HCT116 (cell line): ENCODE data around the gene MSH2. TPM values are rescaled to one million over a fixed set of nuclear protein-coding genes. Genes with fewer than 3 reads are reported as not detected.

Experiments
- ATAC-seq: fragments of 200-7000 bp; cut with Tn5 transposase; 2 replicates; pipeline ENCODE4 v1.9.1; 2020; ENCODE audit warnings: mild to moderate bottlenecking, moderate library complexity
- BruUV-seq: library from RNA; stranded (reverse); fragments of 400-500 nt; replicated peaks from 2 replicates; lab custom pipeline; 2021; lab: Mats Ljungman, UMichigan
- CTCF ChIA-PET: fragments of 300-600 bp; sonication (Branson Sonifier 250); formaldehyde crosslinking; loops from one replicate; lab custom pipeline; 2021; ENCODE audit warnings: antibody characterized with exemption; lab: Charles Lee
- POLR2A ChIA-PET: fragments of 300-600, 350-600 bp; sonication (Branson Sonifier 250); formaldehyde crosslinking; loops from one replicate; lab custom pipeline; 2021; ENCODE audit warnings: antibody characterized with exemption; lab: Charles Lee
- RAD21 ChIA-PET, 2 experiments: fragments of 300-600 bp; sonication (Branson Sonifier 250); formaldehyde crosslinking; loops; one replicate each; lab custom pipeline; 2023; ENCODE audit warnings: low total read pairs in 2 of 2; ENCODE audit not compliant: uncharacterized antibody in 2 of 2, unreplicated experiment in 2 of 2, low non-redundant PET in 1 of 2; lab: Charles Lee
- DNase-seq: peaks from one replicate; pipeline ENCODE4 v3.0.0-alpha.2; 2010; ENCODE audit warnings: low read depth, low spot score
- H2AFZ ChIP-seq: fragments of 200-600 bp; shearing (Covaris generic), sonication (generic); 2 replicates; pipeline ENCODE4 v1.6.1; 2017; ENCODE audit warnings: low read depth, mixed run types, mixed read lengths, antibody characterized with exemption, low read length; ENCODE audit not compliant: poor library complexity, severe bottlenecking
- H3K27ac ChIP-seq: 2 replicates; pipeline ENCODE4 v1.5.1; 2012; ENCODE audit warnings: low read depth, low read length
- H3K27me3 ChIP-seq: fragments of 200-600 bp; sonication (generic); 2 replicates; pipeline ENCODE4 v1.6.1; 2016; ENCODE audit warnings: mixed run types, low read length, mixed read lengths; ENCODE audit not compliant: insufficient read depth
- H3K36me3 ChIP-seq, 2 experiments: fragments of 200-500 bp in 1 of 2; fragments of 200-600 bp in 1 of 2; sonication (Bioruptor generic) in 1 of 2; sonication (generic) in 1 of 2; 2 replicates each; pipeline versions ENCODE4 v1.5.1 to v1.6.1; 2014 to 2016; ENCODE audit warnings: low read length in 2 of 2, inconsistent platforms in 1 of 2, mixed read lengths in 1 of 2, mixed run types in 1 of 2; ENCODE audit not compliant: insufficient read depth in 2 of 2, control insufficient read depth in 1 of 2
- H3K4me1 ChIP-seq, 2 experiments: fragments of 200-600 bp in 1 of 2; sonication (generic) in 1 of 2; 2 replicates each; pipeline versions ENCODE4 v1.5.1 to v1.6.1; 2012 to 2017; ENCODE audit warnings: low read length in 2 of 2, inconsistent platforms in 1 of 2, mild to moderate bottlenecking in 1 of 2, mixed read lengths in 1 of 2, mixed run types in 1 of 2, moderate library complexity in 1 of 2; ENCODE audit not compliant: insufficient read depth in 2 of 2, control insufficient read depth in 1 of 2
- H3K4me2 ChIP-seq: fragments of 200-600 bp; sonication (generic); 2 replicates; pipeline ENCODE4 v1.6.1; 2017; ENCODE audit warnings: mixed run types, low read length, mixed read lengths
- H3K4me3 ChIP-seq, 2 experiments: fragments of 200-600 bp in 1 of 2; sonication (generic) in 1 of 2; replicated peaks in 1 of 2; 2 replicates each; pipeline ENCODE4 v1.5.1; 2011 to 2016; ENCODE audit warnings: low read length in 2 of 2, control low read depth in 1 of 2, low read depth in 1 of 2, mild to moderate bottlenecking in 1 of 2, mixed read lengths in 1 of 2, mixed run types in 1 of 2
- H3K79me2 ChIP-seq: fragments of 200-600 bp; sonication (generic); 2 replicates; pipeline ENCODE4 v1.6.1; 2017; ENCODE audit warnings: mild to moderate bottlenecking, mixed run types, low read length, moderate library complexity, mixed read lengths; ENCODE audit not compliant: insufficient read depth
- H3K9ac ChIP-seq: fragments of 200-600 bp; sonication (generic); 2 replicates; pipeline ENCODE4 v1.6.1; 2016; ENCODE audit warnings: low read length, mixed read lengths
- H3K9me2 ChIP-seq: fragments of 200-600 bp; sonication (generic), shearing (Covaris generic); 2 replicates; pipeline ENCODE4 v1.6.1; 2017; ENCODE audit warnings: mixed run types, mild to moderate bottlenecking, moderate library complexity; ENCODE audit not compliant: insufficient read depth
- H3K9me3 ChIP-seq, 2 experiments: fragments of 200-500 bp in 1 of 2; fragments of 200-600 bp in 1 of 2; sonication (Bioruptor generic) in 1 of 2; sonication (generic) in 1 of 2; 2 replicates each; pipeline ENCODE4 v1.6.1; 2014 to 2017; ENCODE audit warnings: low read length in 2 of 2, mixed read lengths in 2 of 2, inconsistent platforms in 1 of 2, low read depth in 1 of 2, mild to moderate bottlenecking in 1 of 2, mixed run types in 1 of 2, moderate library complexity in 1 of 2; ENCODE audit not compliant: control insufficient read depth in 1 of 2, insufficient read depth in 1 of 2
- H4K20me1 ChIP-seq: fragments of 200-600 bp; sonication (generic), shearing (Covaris generic); 2 replicates; pipeline ENCODE4 v1.6.1; 2017; ENCODE audit warnings: mixed run types, mild to moderate bottlenecking, moderate library complexity; ENCODE audit not compliant: insufficient read depth
- ELF1 ChIP-seq: IDR thresholded peaks from 2 replicates; pipeline ENCODE4 v1.6.1; 2012; ENCODE audit warnings: low read depth, borderline replicate concordance
- POLR2A ChIP-seq: IDR thresholded peaks from 2 replicates; pipeline ENCODE4 v1.7.0; 2011; ENCODE audit warnings: borderline replicate concordance; ENCODE audit not compliant: insufficient read depth, insufficient read length; ENCODE audit errors: extremely low read depth
- POLR2AphosphoS5 ChIP-seq: IDR thresholded peaks from 2 replicates; pipeline ENCODE4 v1.6.1; 2011; ENCODE audit warnings: mild to moderate bottlenecking, low read depth, low read length, moderate library complexity
- intact Hi-C: fragments of 100-400 bp; cut with micrococcal nuclease; formaldehyde crosslinking; loops from 2 replicates; pipeline ENCODE4 v1.10.0; 2022
- total RNA-seq: library from RNA; stranded (reverse); gene quantifications from one replicate; pipeline ENCODE4 v1.2.1, GENCODE V29; 2021; ENCODE audit not compliant: unreplicated experiment

The MSH2 gene
- total RNA-seq, 1 experiment from 2014 or later, result 54.9 TPM

GRCh38 chr2:47528874-47529273 lies 125.9 kb downstream of the MSH2 start:
- H3K4me3 ChIP-seq, result no peak overlapping the region
- H3K9me3 ChIP-seq, result no peaks in the 10 kb centered on the region
- H3K9ac ChIP-seq, result no peak overlapping the region
- no peak overlapping the region for H2AFZ ChIP-seq
- no peak for ATAC-seq
- no peaks in the 10 kb centered on the region for H3K27me3 ChIP-seq
- no peak overlapping the region for H3K27ac ChIP-seq
- intact Hi-C loops, result no loop called here
- no peak overlapping the region for H3K4me2 ChIP-seq
- ChIA-PET POLR2A (no interaction called here), CTCF (no interaction called here), RAD21 (no interaction called here)
- TF ChIP-seq ELF1, result no peak
- TF ChIP-seq POLR2A, result no peak
- no peaks in the 10 kb centered on the region for H4K20me1 ChIP-seq
- no peaks in the 10 kb centered on the region for H3K9me2 ChIP-seq
- H3K36me3 ChIP-seq, result no peaks in the 10 kb centered on the region
- no peak for DNase-seq
- BruUV-seq, result no TSS peak
- no peaks in the 10 kb centered on the region for H3K79me2 ChIP-seq
- H3K4me1 ChIP-seq, result peaks cover under 1 to 4% of the 10 kb centered on the region in 2 experiments; a peak in 3 of 4 replicates

- no peak for DNase-seq
- Histone ChIP-seq H3K9me2 (no peaks in the 10 kb centered on the region), H3K9me3 (no peaks in the 10 kb centered on the region), H3K4me3 (no peak overlapping the region), H3K9ac (no peak overlapping the region), H3K4me2 (no peak overlapping the region), H3K36me3 (no peaks in the 10 kb centered on the region), H3K4me1 (peaks cover 3 to 14% of the 10 kb centered on the region in 2 experiments; a peak in 3 of 4 replicates), H3K27ac (no peak overlapping the region), H3K79me2 (no peaks in the 10 kb centered on the region), H2AFZ (no peak overlapping the region), H3K27me3 (no peaks in the 10 kb centered on the region), H4K20me1 (no peaks in the 10 kb centered on the region)
- BruUV-seq, result no TSS peak
- ATAC-seq, result no peak
- intact Hi-C loops, result no loop called here
- TF ChIP-seq POLR2A, result no peak
- TF ChIP-seq POLR2AphosphoS5, result no peak
- POLR2A ChIA-PET, result no interaction called here
- RAD21 ChIA-PET, result no interaction called here
- CTCF ChIA-PET, result no interaction called here
These were observed 127.3 kb downstream of the MSH2 start for GRCh38 chr2:47530105-47530760.
